HG02885 (cell line): ENCODE data around the gene ATL2.
"Not testable (repeated sequence)": the region's sequence is repeated elsewhere in the genome, so short reads cannot be mapped to it uniquely, and the experiment has no call there.

Experiments used
- ATAC-seq: cut with Tn5 transposase; IDR thresholded peaks from one replicate; pipeline ENCODE4 v1.9.1; 2021; ENCODE audit warnings: mild to moderate bottlenecking; ENCODE audit not compliant: unreplicated experiment, poor library complexity

ATL2 gene

DNA sequence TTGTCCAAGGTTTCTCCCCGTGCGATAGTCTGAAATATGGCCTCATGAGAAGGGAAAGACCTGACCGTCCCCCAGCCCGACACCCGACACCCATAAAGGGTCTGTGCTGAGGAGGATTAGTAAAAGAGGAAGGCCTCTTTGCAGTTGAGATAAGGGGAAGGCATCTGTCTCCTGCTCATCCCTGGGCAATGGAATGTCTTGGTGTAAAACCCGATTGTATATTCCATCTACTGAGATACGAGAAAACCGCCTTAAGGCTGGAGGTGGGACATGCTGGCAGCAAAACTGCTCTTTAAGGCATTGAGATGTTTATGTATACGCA, 99.0 kb downstream of the ATL2 start:
- ATAC-seq: not testable (repeated sequence)

DNA sequence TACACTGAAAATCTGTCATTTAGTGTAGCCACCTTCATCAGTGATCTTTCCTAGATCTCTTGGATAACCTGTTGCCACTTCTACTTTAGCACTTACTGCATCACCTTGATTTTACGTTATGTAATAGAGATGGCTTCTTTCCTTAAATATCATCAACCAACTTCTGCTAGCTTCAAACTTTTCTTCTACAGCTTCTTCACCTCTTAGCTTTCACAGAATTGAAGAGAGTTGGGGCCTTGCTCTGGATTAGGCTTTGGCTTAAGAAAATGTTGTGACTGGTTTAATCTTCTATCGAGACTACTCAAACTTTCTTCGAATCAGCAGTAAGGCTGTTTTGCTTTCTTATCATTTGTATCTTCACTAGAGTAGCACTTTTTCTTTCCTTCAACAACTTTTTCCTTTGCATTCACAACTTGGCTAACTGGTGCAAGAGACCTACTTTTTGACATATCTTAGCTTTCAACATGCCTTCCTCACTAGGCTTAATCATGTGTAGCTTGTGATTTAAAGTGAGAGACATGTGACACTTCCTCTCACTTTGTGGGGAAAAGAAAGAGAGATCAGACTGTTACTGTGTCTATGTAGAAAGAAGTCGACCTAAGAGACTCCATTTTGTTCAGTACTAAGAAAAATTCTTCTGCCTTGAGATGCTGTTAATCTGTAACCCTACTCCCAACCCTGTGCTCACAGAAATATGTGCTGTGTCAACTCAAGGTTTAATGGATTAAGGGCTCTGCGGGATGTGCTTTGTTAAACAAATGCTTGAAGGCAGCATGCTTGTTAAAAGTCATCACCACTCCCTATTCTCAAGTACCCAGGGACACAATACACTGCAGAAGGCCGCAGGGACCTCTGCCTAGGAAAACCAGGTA, 99.6 kb downstream of the ATL2 start:
- no peak for ATAC-seq

DNA sequence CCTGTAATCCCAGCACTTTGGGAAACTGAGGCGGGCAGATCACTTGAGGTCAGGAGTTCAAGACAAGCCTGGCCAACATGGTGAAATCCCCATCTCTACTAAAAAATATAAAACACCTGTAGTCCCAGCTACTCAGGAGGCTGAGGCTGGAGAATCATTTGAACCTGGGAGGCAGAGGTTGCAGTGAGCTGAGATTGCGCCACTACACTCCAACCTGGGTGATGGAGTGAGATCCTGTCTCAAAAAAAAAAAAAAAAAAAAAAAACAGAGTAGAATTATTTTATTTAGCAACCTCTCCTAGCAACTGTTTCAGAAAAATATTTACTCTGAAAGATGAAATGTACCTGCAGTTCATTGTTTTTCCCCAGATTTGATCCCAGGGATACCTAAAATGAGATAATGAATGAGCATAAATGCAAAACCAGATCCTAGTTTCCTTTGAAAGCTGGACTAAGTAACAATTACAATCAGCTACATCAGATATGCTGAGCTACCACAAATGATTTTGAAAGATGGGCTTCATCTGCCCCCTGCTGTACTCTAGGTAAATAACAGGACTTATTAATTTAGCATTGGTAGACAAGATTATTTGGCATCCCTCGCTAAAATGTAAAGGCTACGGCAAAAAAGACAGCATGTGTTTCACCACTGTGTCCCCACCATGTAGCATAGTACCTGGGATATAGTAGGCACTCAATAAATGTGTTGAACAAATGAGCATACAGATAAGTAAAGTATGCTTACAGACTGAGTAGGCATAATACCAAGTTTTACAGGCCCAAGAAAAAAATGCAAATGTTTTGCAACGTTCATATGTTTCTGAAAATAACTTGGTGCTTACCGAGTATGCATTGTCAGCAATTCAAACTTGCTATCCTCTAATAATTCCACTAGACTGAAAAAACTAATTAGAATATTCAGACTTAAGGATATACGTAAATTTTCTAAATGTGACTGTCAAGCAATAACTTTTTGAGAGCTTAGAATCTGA, 102.5 kb downstream of the ATL2 start:
- no peak for ATAC-seq

DNA sequence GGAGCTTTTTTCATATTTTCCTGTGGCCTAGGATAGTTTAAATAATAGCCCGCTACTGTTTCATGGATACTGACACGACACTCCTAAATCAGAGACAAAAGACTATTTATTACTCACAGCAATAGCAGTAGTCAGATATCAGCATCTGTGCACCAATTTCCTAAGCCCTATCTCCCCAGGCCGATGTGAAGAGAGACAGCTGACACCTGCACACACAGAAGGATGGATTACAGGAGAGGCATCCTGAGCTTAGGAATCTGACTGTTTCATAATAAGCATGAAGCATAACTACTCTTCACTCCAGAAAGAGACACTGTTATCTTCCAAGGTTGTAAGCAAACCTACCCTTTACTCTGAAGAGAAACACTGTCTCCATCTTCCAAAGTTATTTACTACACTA, 105.4 kb downstream of the ATL2 start:
- no peak for ATAC-seq

DNA sequence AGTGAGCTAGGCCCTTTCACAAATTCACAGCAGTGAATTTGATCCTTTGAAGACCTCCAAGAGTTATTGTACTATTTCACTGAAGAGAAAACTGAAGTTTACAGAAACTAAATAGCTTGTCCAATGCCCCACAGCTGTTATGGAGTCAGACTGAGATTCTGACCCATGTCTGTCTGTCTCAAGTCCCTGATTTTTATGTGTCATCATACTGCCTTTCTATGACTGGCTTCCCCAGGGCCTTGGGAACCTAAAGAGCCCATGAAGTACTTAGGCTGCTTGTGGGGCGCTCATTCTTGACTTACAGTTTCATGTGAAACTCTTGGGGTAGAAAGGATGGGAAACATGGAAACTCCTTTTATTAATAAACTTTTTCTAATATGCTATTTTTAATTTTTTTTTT, 107.7 kb downstream of the ATL2 start:
- no peak for ATAC-seq

DNA sequence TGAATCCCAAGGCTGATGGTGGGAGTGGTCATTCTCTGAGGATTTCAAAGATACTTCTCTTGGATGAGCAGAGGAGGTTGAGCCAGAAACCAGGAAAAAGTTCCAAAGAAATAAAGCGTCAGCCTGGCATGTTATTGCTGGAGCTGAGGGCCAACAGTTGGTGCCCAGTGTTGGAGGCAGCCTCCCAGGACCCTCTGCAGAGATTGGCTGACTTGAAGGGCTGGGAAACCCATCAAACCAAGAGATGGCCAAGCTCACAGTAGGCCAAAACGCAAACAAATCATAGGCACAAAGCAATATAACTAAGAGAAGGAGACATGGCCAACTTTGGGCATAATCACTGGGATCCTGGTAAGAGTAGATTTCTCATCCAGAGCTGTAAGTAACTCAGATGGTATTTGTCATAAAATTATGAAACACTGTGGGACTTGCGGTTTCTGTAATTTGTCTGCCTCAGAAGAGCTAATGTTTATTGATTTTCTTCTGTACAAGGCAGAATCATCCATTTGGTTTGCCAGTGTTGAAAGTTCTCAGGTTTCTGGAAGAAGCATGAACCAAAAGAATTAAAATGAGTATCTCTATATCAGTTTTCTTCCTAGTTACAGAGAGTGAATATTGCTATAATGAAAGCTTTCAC, 108.3 kb downstream of the ATL2 start:
- ATAC-seq: no peak

DNA sequence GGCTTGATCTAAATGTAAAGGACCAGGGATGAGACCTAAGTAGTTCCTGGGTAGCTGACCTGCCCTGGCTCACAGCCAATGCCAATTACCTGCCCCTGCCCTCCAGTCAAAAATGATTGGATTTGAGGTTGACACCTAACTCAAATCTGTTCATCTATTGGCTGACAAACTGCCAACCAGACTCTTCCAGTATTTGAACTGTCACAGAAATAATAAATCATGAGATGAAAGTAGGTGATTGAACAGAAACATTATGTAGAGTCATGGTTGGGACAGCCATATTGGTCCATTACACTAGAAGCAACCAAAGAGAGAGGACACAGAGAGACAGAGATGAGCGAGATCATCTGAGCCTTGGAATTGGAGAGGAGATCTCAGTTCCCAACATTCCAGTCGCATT, 109.1 kb downstream of the ATL2 start:
- no peak for ATAC-seq

DNA sequence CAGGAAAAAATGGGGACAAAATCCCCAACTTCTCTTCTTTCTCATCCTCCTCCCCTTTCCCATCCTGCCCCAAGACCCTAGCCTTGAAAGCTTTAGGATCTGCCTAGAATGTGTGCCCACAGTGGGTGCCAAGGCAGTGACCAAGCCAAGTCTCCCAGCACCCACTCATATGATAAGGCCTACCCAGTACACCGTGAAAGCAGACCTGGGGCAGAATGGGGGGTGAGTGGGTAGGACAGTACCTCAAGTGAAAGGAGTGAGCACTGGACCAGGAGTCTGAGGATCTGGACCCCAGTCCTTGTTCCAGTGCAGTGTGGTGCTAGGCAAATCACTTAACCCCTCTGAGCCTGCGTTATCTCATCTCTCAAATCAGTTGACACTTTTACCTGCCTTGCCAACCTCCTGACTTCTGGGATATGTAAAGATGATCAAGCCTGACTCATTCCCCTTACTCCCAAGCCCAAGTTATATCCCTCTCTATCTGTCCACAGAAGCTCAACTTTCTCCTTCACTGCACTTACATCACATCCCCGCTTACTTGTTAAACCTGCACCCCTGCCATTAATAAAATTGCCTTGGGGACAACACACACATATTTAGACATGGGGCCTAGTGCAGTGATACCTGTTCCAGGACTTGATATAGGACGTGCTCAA, 109.7 kb downstream of the ATL2 start:
- no peak for ATAC-seq

DNA sequence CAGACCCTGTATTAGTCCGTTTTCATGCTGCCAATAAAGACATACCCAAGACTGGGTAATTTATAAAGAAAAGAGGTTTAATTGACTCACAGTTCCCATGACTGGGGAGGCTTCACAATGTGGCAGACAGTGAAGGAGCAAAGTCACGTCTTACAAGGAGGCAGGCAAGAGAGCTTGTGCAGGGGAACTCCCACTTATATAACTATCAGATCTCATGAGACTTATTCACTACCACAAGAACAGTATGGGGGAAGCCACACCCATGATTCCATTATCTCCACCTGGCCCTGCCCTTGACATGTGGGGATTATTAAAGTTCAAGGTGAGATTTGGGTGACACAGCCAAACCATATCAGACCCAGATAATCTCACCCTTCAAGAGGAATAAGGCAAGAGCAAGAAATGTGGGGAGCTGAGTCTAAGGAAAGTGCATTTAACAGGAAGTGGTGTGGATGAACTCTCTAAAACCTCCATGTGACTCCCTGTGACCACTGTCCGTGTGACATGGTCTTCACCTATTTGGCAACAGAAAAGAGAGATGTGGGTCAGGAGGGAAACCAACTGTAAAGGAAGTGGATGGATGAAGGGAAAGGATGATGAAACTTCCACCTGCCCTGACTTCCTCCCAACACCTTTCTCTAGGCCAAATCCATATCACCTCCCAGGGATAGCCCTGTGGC, 110.6 kb downstream of the ATL2 start:
- ATAC-seq: no peak

DNA sequence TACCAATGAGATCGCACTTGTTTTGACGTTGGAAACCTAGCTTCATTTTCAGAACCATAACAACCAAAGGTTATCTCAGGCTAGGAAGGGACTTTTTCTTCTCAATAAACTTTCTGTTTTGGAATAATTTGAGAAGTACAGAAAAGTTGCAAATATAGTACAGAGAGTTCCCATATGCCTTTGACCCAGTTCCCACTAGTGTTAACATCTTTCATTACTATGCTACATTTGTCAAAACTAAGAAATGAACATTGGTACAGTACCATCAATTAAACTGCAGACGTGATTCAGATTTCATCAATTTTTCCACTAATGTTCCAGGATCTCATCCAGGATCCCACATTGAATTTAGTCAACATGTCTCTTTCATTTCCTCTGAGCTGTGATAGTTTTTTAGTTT, 111.6 kb downstream of the ATL2 start:
- ATAC-seq: no peak

DNA sequence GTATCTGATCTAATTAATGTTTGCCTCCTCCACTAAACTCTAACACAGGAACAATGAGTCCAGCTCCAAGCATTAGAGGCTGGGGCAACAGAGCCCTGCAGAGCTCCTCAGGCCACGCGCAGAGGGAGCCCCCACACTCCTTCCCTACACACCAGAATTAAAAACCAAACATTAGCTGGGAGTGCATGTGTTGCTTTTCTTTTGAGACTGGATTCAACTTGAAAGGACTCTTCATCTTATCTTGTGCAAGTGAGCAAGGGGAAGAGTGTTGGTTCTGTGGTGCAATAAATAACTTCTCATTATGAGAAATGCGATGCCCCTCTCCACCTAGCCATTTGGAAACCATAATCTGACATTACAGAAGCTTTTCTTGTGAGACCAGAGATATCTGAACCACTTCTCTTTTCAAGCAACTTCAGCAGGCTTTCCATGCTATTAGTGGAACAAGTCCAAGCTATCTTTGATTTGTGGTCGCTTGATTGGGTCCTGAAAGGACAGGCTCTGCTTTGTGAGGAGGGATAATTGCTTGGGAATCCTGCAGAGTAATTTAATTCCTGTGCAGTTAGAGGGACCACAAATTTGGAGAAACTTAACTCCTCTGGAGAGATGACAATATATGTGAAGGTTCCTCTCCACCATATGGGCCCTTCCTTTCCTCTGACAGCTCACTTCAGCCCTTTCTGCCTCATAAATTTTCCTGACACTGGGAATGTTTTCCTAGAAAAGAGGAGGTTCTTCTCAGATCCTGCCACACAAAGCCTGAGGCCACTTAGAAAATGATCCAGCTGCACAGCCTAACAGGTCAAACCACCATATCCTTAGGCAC, 112.5 kb downstream of the ATL2 start:
- no peak for ATAC-seq

DNA sequence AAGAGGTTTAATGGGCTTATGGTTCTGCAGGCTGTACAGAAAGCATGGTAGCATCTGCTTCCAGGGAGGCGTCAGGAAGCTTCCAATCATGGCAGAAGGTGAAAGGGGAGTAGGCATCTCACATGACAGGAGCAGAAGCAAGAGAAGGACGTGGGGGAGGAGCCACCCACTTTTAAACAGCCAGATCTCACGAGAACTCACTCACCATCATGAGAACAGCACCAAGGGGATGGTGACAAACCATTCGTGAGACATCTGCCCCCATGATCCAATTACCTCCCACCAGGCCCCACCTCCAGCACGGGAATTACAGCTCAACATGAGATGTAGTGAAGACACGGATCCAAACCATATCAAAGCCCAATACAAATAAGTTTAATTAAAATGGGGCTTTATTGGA, 113.8 kb downstream of the ATL2 start:
- no peak for ATAC-seq

DNA sequence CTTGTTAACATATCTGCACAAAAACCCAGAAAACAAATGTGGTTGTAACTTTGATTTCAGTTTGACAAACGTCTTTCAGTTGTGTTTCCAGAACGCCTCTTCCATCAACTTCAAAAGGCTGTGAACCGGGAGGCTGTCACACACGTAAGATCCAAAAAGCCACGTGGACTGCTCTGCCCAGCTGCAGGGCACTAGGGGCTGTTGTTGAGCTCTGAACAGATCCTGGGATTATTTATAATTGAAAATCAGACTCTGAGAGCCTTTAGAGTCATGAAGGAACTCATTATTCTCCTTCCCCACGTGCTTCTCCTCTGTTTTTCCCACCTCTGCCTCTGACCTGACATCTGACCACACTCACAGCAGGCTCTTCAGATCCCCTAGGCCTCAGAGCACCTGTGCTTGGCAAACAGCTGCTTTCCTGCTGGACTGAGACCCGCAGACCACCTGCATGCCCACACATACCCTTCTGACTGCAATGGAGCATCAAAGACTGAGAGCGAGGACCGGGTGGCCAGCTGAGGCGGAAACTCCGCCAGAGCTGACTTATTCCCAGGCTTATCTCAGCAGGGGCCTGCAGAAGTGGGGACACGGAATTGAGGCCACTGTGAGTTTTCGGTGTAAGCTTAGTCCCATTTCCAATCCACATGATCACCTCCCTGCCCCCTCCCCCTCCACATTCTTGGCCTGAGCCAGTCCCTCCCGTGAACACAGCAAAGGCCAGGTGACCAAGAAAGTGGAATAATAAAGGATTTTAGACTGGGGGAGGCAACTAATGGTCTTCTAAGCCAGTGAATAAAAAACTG, 114.8 kb downstream of the ATL2 start:
- peak; percentile 50 for ATAC-seq

DNA sequence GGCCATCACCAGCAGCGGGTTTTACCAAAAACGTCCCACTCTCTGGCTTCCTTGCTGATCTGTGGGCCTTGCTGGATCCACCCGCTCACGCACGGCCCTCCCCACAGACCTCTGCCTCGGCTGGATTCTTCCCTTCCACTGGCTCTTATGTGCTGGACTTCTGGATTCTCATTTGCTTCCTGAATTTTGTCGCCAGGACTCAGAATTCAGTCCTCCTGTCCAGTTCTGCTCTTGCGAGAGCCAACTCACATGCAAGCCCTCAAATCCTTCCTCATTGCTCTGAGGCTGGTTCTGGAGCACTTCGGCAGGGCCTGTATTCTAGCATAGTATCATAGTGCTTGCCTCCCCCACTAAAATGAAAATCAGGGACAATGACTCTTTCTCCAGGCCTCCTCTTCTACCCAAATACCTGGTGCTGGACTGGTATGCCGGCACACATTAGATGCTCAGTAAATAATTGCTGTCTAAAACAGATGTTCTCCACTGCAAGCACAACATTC, 115.5 kb downstream of the ATL2 start:
- ATAC-seq: peak; percentile 19

DNA sequence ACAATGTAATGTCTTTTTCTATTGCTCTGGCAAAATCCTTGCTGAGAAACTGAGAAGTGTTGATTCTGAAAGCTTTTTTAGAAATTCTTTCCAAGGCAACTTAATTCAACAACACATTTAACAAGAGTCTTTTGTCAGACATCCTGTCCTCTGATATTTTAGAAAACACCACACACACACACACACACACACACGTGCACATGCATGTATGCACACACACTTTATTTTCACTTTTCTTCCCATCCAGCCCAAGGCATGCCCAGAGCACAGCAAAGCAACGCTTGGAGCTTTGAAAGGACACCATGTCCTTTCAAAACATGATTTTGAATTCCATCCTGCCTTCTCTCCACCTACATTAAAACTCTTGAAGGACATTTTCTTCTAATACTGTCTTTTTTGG, 116.1 kb downstream of the ATL2 start:
- no peak for ATAC-seq

DNA sequence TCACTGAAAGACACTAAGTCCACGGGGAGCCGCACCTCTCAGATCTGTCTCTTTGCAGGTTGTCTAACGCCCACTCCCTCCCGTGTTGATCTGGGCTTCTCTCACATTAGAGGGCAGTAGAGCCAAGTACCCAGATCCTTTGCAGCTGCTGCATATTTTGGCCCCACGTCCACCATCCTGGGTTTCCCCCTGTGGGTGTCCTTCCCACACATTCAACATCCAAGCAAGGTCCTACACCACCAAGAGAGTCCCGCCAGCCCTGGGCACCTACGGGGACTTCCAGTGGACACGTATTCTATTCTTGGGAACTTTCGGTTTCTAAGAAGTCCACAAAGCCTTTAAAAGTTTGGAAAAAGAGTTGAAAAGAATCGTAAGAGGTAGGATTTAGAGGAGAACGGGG, 116.6 kb downstream of the ATL2 start:
- no peak for ATAC-seq

DNA sequence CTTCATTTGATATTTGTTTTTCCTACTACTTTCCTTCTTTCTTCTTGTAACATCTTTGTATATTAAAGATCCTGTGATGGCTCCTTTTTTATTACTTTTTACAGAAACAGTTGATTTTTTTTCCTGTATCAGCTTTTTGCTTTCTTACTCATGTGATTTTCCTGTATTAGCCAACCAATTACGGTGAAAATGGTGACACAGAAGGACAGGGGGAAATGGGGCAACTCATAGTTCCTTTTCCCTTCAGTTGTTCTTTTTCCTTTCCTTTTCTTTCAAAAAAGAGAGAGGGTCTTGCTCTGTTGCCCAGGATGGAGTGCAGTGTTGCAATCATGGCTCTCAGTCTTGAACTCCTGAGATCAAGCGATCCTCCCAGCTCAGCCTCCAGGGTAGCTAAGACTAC, 117.8 kb downstream of the ATL2 start:
- ATAC-seq: no peak

DNA sequence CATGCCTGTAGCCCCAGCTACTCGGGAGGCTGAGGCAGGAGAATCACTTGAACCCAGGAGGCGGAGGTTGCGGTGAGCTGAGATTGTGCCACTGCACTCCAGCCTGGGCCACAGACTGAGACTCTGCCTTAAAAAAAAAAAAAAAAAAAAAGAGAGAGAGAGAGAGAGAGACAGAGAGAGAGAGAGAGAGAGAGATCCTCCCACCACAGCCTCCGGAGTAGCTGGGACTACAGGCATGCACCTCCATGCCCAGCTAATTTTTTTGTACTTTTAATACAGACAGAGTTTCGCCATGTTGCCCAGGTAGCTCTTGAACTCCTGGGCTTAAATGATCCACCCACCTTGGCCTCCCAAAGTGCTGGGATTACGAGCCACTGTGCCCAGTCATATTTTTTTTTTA, 119.4 kb downstream of the ATL2 start:
- not testable (repeated sequence) for ATAC-seq
